HepG2 (cell line): ENCODE results near the gene HDDC2. TPM values are rescaled to one million over a fixed set of nuclear protein-coding genes. Genes with fewer than 3 reads are reported as not detected.

Experiments
- ARNT ChIP-seq: fragments of 450-650 bp; IDR thresholded peaks from 2 replicates; pipeline ENCODE4 v1.6.1; 2017
- CCDC6 ChIP-seq: sonication (generic); formaldehyde crosslinking; IDR thresholded peaks from 2 replicates; pipeline ENCODE4 v1.8.1; 2022; ENCODE audit warnings: mild to moderate bottlenecking, missing genetic modification reagents, moderate library complexity
- FOSL1 ChIP-seq: sonication (generic); formaldehyde crosslinking; IDR thresholded peaks from 2 replicates; pipeline ENCODE4 v1.9.0; 2021; ENCODE audit warnings: missing genetic modification reagents, borderline replicate concordance
- GATAD2A ChIP-seq: IDR thresholded peaks from 2 replicates; pipeline ENCODE4 v1.6.1; 2016
- HOXA5 ChIP-seq: sonication (generic); formaldehyde crosslinking; IDR thresholded peaks from 2 replicates; pipeline ENCODE4 v1.4.0; 2020; ENCODE audit warnings: missing genetic modification reagents
- MIXL1 ChIP-seq: IDR thresholded peaks from 2 replicates; pipeline ENCODE4 v1.6.1; 2016
- MYNN ChIP-seq: sonication (generic); formaldehyde crosslinking; IDR thresholded peaks from 2 replicates; pipeline ENCODE4 v1.4.0; 2020; ENCODE audit warnings: mild to moderate bottlenecking, low read depth, missing genetic modification reagents
- RFXANK ChIP-seq: IDR thresholded peaks from 2 replicates; pipeline ENCODE4 v1.6.1; 2016
- SIX1 ChIP-seq: sonication (generic); formaldehyde crosslinking; IDR thresholded peaks from 2 replicates; pipeline ENCODE4 v1.4.0; 2020; ENCODE audit warnings: missing genetic modification reagents, borderline replicate concordance
- SMAD1 ChIP-seq: sonication (generic); formaldehyde crosslinking; IDR thresholded peaks from 2 replicates; pipeline ENCODE4 v1.4.0; 2020; ENCODE audit warnings: missing genetic modification reagents, low read depth, mild to moderate bottlenecking, borderline replicate concordance
- STAG1 ChIP-seq: sonication (generic); formaldehyde crosslinking; IDR thresholded peaks from 2 replicates; pipeline ENCODE4 v1.4.0; 2020; ENCODE audit warnings: missing genetic modification reagents
- SYNCRIP ChIP-seq: fragments of 200-400 bp; formaldehyde crosslinking; IDR thresholded peaks from 2 replicates; pipeline ENCODE4 v1.6.1; 2018; ENCODE audit warnings: mild to moderate bottlenecking, low read depth, low read length; ENCODE audit not compliant: insufficient read depth
- TAF1 ChIP-seq: sonication (generic); formaldehyde crosslinking; IDR thresholded peaks from 2 replicates; pipeline ENCODE4 v1.4.0; 2020; ENCODE audit warnings: missing genetic modification reagents
- ZBTB3 ChIP-seq: sonication (generic); formaldehyde crosslinking; IDR thresholded peaks from 2 replicates; pipeline ENCODE4 v1.4.0; 2020; ENCODE audit warnings: low read depth, mild to moderate bottlenecking, moderate library complexity, missing genetic modification reagents, borderline replicate concordance
- ZNF17 ChIP-seq: sonication (generic); formaldehyde crosslinking; IDR thresholded peaks from 2 replicates; pipeline ENCODE4 v1.5.0; 2020; ENCODE audit warnings: mild to moderate bottlenecking, missing genetic modification reagents
- ZNF468 ChIP-seq: sonication (generic); formaldehyde crosslinking; IDR thresholded peaks from 2 replicates; pipeline ENCODE4 v1.8.0; 2022; ENCODE audit warnings: mild to moderate bottlenecking, moderate library complexity, missing genetic modification reagents
- ZNF543 ChIP-seq: sonication (generic); formaldehyde crosslinking; IDR thresholded peaks from 2 replicates; pipeline ENCODE4 v1.4.0; 2020; ENCODE audit warnings: mild to moderate bottlenecking, missing genetic modification reagents
- ZNF749 ChIP-seq: sonication (generic); formaldehyde crosslinking; IDR thresholded peaks from 2 replicates; pipeline ENCODE4 v1.8.0; 2022; ENCODE audit warnings: mild to moderate bottlenecking, missing genetic modification reagents, moderate library complexity, borderline replicate concordance
- polyA plus RNA-seq, 8 experiments: library from polyadenylated mRNA; depleted of rRNA in 3 of 8; stranded (reverse) in 7 of 8; unstranded in 1 of 8; fragments of >200 nt; fragmentation: Illumina TruSeq in 4 of 8; extraction: Trizol in 4 of 8; gene quantifications; 2 replicates each; pipeline versions ENCODE4 v1.2.1 to v1.2.3, GENCODE V29; 2011 to 2016; ENCODE audit warnings: low read depth in 4 of 8, missing spikeins in 1 of 8, mixed read lengths in 1 of 8; ENCODE audit not compliant: insufficient read depth in 1 of 8
- total RNA-seq, 5 experiments: library from RNA; depleted of rRNA; stranded (reverse); fragments of >200 nt; fragmentation: Illumina TruSeq; extraction: Trizol; gene quantifications; 2 replicates each; pipeline ENCODE4 v1.2.3, GENCODE V29; 2016; ENCODE audit warnings: low read depth in 1 of 5
- TF ChIP-seq, protein P1 (sequence below): sonication (generic); formaldehyde crosslinking; IDR thresholded peaks from 2 replicates; pipeline ENCODE4 v1.8.0; 2022; ENCODE audit warnings: mild to moderate bottlenecking, missing genetic modification reagents, borderline replicate concordance
- TF ChIP-seq, protein P2 (sequence below): sonication (generic); formaldehyde crosslinking; IDR thresholded peaks from 2 replicates; pipeline ENCODE4 v1.5.0; 2020; ENCODE audit warnings: mild to moderate bottlenecking, missing genetic modification reagents, moderate library complexity
- TF ChIP-seq, protein P3 (sequence below): fragments of 450-650 bp; IDR thresholded peaks from 2 replicates; pipeline ENCODE4 v1.6.1; 2016
- TF ChIP-seq, protein P4 (sequence below): sonication (generic); formaldehyde crosslinking; IDR thresholded peaks from 2 replicates; pipeline ENCODE4 v1.4.0; 2020; ENCODE audit warnings: mild to moderate bottlenecking, missing genetic modification reagents
- TF ChIP-seq, protein P5 (sequence below): sonication (generic); formaldehyde crosslinking; IDR thresholded peaks from 2 replicates; pipeline ENCODE4 v1.4.0; 2020; ENCODE audit warnings: missing genetic modification reagents

The HDDC2 gene
- total and polyA plus RNA-seq, 2 of the 13 experiments (the other 11 are each of a cell fraction or from before 2014, with no cell fraction given), result 76.7 to 78.7 TPM

DNA sequence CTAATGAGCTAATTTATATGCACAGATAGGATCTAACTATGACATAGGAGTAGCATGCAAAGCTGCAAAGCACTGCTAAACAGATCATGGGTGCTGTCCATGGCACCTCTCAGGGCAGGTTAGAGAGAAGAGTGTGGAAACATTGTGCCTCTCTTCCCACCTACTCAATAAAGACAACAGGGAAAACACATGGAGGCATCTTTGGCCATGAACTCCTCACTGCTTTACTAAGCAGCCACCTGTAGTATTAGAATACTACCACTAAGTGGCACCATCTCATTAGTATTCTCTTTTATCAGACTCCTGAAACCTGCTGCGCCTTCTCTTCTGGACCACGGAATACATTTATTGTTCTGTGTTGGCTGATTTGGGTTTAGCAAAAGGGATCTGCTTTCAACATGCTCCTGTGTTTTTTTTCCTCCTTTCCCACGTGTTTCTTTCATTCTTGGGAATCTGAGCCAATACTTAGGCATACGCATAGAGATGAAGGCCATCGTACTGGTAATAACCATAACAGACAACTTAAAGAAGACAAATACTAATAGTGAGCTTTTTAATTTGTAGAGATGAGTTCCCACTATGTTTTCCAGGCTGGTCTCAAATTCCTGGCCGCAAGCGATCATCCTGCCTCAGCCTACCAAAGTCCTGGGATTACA is 9.4 kb upstream of the HDDC2 start (continued):
- no peak for TF ChIP-seq HOXA5 (CRISPR knock-in tag)
- TF ChIP-seq CCDC6, result no peak
- TF ChIP-seq SIX1 (CRISPR knock-in tag), result no peak
- no peak for TF ChIP-seq ZBTB3 (CRISPR knock-in tag)
- TF ChIP-seq, protein P1, sequence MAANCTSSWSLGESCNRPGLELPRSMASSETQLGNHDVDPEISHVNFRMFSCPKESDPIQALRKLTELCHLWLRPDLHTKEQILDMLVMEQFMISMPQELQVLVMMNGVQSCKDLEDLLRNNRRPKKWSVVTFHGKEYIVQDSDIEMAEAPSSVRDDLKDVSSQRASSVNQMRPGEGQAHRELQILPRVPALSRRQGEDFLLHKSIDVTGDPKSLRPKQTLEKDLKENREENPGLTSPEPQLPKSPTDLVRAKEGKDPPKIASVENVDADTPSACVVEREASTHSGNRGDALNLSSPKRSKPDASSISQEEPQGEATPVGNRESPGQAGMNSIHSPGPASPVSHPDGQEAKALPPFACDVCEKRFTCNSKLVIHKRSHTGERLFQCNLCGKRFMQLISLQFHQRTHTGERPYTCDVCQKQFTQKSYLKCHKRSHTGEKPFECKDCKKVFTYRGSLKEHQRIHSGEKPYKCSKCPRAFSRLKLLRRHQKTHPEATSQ (CRISPR knock-in tag), result no peak
- TF ChIP-seq, protein P2, sequence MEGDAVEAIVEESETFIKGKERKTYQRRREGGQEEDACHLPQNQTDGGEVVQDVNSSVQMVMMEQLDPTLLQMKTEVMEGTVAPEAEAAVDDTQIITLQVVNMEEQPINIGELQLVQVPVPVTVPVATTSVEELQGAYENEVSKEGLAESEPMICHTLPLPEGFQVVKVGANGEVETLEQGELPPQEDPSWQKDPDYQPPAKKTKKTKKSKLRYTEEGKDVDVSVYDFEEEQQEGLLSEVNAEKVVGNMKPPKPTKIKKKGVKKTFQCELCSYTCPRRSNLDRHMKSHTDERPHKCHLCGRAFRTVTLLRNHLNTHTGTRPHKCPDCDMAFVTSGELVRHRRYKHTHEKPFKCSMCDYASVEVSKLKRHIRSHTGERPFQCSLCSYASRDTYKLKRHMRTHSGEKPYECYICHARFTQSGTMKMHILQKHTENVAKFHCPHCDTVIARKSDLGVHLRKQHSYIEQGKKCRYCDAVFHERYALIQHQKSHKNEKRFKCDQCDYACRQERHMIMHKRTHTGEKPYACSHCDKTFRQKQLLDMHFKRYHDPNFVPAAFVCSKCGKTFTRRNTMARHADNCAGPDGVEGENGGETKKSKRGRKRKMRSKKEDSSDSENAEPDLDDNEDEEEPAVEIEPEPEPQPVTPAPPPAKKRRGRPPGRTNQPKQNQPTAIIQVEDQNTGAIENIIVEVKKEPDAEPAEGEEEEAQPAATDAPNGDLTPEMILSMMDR, result peak; percentile 87
- TF ChIP-seq SMAD1 (CRISPR knock-in tag), result no peak
- TF ChIP-seq MIXL1 (CRISPR knock-in tag), result peak; percentile 69; the same call in 1 of the 2 replicates
- TF ChIP-seq FOSL1 (CRISPR knock-in tag), result no peak
- 0 out of 2 replicates have a peak, but pooled peaks have one; percentile 27 for TF ChIP-seq ZNF749 (CRISPR knock-in tag)
- TF ChIP-seq MYNN, result no peak
- TF ChIP-seq ZNF468 (CRISPR knock-in tag), result no peak
- no peak for TF ChIP-seq SYNCRIP
- TF ChIP-seq ZNF17 (CRISPR knock-in tag), result no peak
- TF ChIP-seq, protein P3, sequence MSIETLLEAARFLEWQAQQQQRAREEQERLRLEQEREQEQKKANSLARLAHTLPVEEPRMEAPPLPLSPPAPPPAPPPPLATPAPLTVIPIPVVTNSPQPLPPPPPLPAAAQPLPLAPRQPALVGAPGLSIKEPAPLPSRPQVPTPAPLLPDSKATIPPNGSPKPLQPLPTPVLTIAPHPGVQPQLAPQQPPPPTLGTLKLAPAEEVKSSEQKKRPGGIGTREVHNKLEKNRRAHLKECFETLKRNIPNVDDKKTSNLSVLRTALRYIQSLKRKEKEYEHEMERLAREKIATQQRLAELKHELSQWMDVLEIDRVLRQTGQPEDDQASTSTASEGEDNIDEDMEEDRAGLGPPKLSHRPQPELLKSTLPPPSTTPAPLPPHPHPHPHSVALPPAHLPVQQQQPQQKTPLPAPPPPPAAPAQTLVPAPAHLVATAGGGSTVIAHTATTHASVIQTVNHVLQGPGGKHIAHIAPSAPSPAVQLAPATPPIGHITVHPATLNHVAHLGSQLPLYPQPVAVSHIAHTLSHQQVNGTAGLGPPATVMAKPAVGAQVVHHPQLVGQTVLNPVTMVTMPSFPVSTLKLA, result peak; percentile 34; the same call in 1 of the 2 replicates
- TF ChIP-seq, protein P4, sequence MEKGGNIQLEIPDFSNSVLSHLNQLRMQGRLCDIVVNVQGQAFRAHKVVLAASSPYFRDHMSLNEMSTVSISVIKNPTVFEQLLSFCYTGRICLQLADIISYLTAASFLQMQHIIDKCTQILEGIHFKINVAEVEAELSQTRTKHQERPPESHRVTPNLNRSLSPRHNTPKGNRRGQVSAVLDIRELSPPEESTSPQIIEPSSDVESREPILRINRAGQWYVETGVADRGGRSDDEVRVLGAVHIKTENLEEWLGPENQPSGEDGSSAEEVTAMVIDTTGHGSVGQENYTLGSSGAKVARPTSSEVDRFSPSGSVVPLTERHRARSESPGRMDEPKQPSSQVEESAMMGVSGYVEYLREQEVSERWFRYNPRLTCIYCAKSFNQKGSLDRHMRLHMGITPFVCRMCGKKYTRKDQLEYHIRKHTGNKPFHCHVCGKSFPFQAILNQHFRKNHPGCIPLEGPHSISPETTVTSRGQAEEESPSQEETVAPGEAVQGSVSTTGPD, result no peak
- TF ChIP-seq ZNF543 (CRISPR knock-in tag), result no peak
- no peak for TF ChIP-seq TAF1 (CRISPR knock-in tag)
- no peak for TF ChIP-seq GATAD2A (CRISPR knock-in tag)
- TF ChIP-seq RFXANK (CRISPR knock-in tag), result no peak
- no peak for TF ChIP-seq ARNT
- TF ChIP-seq, protein P5, sequence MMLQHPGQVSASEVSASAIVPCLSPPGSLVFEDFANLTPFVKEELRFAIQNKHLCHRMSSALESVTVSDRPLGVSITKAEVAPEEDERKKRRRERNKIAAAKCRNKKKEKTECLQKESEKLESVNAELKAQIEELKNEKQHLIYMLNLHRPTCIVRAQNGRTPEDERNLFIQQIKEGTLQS (CRISPR knock-in tag), result no peak
- peak; percentile 95 for TF ChIP-seq STAG1 (CRISPR knock-in tag)
